ENCODE measurements around the gene F7. TPM values are rescaled to one million over a fixed set of nuclear protein-coding genes. Genes with fewer than 3 reads are reported as not detected.
A peak's percentile ranks its signal among the peaks of the same experiment; 100 is the strongest.

Gene F7
- total RNA-seq, 1 experiment from 2014 or later, result 0.28 TPM

GRCh38 chr13:113129480-113129879, 23.9 kb downstream of the F7 start:
- H3K36me3 ChIP-seq (replicated peaks; ENCODE audit: control insufficient read depth, insufficient read depth, low read length), result no peaks in the 10 kb centered on the region
- DNase-seq, result peak; percentile 86
- no peak overlapping the region for H3K4me3 ChIP-seq (ENCODE audit: insufficient read depth, low read depth, low read length)
- no peaks in the 10 kb centered on the region for H3K27me3 ChIP-seq (ENCODE audit: control insufficient read depth, insufficient read depth, low read length)

GRCh38 chr13:113129921-113130750, 24.5 kb downstream of the F7 start:
- DNase-seq, result no peak
- Histone ChIP-seq H3K4me3 (ENCODE audit: insufficient read depth, low read depth, low read length) (no peak overlapping the region), H3K27me3 (ENCODE audit: control insufficient read depth, insufficient read depth, low read length) (no peaks in the 10 kb centered on the region), H3K36me3 (replicated peaks; ENCODE audit: control insufficient read depth, insufficient read depth, low read length) (no peaks in the 10 kb centered on the region)

- peak; percentile 16 for DNase-seq
- no peaks in the 10 kb centered on the region for H3K36me3 ChIP-seq (replicated peaks; ENCODE audit: control insufficient read depth, insufficient read depth, low read length)
- no peaks in the 10 kb centered on the region for H3K27me3 ChIP-seq (ENCODE audit: control insufficient read depth, insufficient read depth, low read length)
- no peak overlapping the region for H3K4me3 ChIP-seq (ENCODE audit: insufficient read depth, low read depth, low read length)
Measured at GRCh38 chr13:113135281-113135760, 29.7 kb downstream of the F7 start.

- Histone ChIP-seq H3K36me3 (replicated peaks; ENCODE audit: control insufficient read depth, insufficient read depth, low read length) (no peaks in the 10 kb centered on the region), H3K4me3 (ENCODE audit: insufficient read depth, low read depth, low read length) (no peak overlapping the region), H3K27me3 (ENCODE audit: control insufficient read depth, insufficient read depth, low read length) (no peaks in the 10 kb centered on the region)
- DNase-seq, result peak; percentile 66
Measured at GRCh38 chr13:113137691-113138298, 32.2 kb downstream of the F7 start.

- no peaks in the 10 kb centered on the region for H3K27me3 ChIP-seq (ENCODE audit: control insufficient read depth, insufficient read depth, low read length)
- H3K36me3 ChIP-seq (replicated peaks; ENCODE audit: control insufficient read depth, insufficient read depth, low read length), result no peaks in the 10 kb centered on the region
- DNase-seq, result peak; percentile 28
- H3K4me3 ChIP-seq (ENCODE audit: insufficient read depth, low read depth, low read length), result no peak overlapping the region
Measured at GRCh38 chr13:113138792-113139551, 33.4 kb downstream of the F7 start.

DNA sequence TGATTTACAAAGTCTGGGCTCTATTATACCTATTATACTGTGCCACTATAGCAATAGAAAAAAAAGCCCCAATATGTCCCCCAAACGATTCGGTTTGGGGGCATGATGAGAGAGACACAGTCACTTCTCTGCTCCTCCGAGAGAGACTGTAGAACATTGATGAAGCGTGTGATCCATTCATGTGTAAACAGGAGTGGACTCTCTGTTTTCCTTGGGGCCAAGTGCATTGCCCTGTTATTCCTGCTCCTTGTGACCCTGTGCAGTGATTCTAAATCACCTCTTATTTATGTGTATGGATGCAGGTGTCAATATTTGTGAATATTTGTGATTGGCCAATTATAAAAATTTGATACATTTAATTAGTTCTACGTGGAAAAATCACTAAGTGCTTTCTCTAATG, 34.0 kb downstream of the F7 start:
- Histone ChIP-seq H3K36me3 (replicated peaks; ENCODE audit: control insufficient read depth, insufficient read depth, low read length) (no peaks in the 10 kb centered on the region), H3K4me3 (ENCODE audit: insufficient read depth, low read depth, low read length) (no peak overlapping the region), H3K27me3 (ENCODE audit: control insufficient read depth, insufficient read depth, low read length) (no peaks in the 10 kb centered on the region)
- DNase-seq, result peak; percentile 25

GRCh38 chr13:113140677-113141600, 35.3 kb downstream of the F7 start:
- no peak overlapping the region for H3K4me3 ChIP-seq (ENCODE audit: insufficient read depth, low read depth, low read length)
- no peaks in the 10 kb centered on the region for H3K27me3 ChIP-seq (ENCODE audit: control insufficient read depth, insufficient read depth, low read length)
- DNase-seq, result peak; percentile 48
- no peaks in the 10 kb centered on the region for H3K36me3 ChIP-seq (replicated peaks; ENCODE audit: control insufficient read depth, insufficient read depth, low read length)

DNA sequence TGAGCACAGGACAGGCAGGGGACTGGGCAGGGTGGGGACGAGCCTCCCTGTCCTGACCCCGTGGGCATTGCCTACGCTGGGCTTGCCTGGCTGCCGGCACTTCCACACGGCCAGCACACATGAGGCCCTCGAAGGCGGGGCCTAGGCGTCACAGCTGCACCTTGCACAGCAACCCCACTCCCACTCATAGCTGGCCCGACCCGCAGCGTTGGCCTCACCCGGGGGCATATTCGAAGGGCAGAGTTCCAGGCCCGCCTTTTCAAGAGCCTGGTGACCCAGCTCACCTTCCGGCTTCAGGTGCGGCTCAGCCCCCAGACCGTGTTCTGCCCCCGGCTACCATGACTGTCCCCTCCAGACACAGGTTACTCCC, 36.0 kb downstream of the F7 start:
- no peaks in the 10 kb centered on the region for H3K27me3 ChIP-seq (ENCODE audit: control insufficient read depth, insufficient read depth, low read length)
- DNase-seq, result peak; percentile 48
- H3K4me3 ChIP-seq (ENCODE audit: insufficient read depth, low read depth, low read length), result no peak overlapping the region
- H3K36me3 ChIP-seq (replicated peaks; ENCODE audit: control insufficient read depth, insufficient read depth, low read length), result no peaks in the 10 kb centered on the region

- peak; percentile 31 for DNase-seq
- H3K27me3 ChIP-seq (ENCODE audit: control insufficient read depth, insufficient read depth, low read length), result no peaks in the 10 kb centered on the region
- no peaks in the 10 kb centered on the region for H3K36me3 ChIP-seq (replicated peaks; ENCODE audit: control insufficient read depth, insufficient read depth, low read length)
- H3K4me3 ChIP-seq (ENCODE audit: insufficient read depth, low read depth, low read length), result no peak overlapping the region
Measured at GRCh38 chr13:113142876-113143275, 37.3 kb downstream of the F7 start.

DNA sequence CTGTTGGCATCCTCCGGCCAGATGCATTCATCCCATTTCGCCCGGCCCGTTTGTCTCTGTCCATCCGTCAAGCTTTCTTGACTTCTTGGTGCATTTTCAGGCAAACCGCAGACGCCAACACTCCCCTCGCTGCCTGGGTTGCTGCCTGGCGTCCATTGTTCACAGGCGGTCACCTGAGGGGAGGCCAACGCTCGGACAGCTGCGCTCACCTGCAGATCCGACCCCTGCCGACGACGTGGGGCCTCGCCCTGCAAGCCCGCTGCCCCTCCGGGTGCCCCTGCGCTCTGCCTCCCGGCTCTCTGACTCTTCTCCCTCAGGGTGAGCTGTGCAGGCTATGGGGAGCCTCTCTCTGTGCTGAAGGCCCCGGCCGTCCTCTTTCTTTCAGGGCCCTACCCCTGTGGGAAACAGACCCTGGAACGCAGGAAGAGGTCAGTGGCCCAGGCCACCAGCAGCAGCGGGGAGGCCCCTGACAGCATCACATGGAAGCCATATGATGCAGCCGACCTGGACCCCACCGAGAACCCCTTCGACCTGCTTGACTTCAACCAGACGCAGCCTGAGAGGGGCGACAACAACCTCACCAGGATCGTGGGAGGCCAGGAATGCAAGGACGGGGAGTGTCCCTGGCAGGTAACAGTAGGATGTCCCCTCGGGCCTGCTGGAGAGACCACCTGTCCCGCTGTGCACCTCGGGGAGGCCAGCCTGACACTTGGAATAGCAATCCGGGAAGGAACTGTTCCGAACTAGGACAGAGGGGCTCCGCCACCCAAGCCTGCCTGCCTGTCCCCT, 38.1 kb downstream of the F7 start:
- Histone ChIP-seq H3K27me3 (ENCODE audit: control insufficient read depth, insufficient read depth, low read length) (no peaks in the 10 kb centered on the region), H3K4me3 (ENCODE audit: insufficient read depth, low read depth, low read length) (no peak overlapping the region), H3K36me3 (replicated peaks; ENCODE audit: control insufficient read depth, insufficient read depth, low read length) (no peaks in the 10 kb centered on the region)
- peak; percentile 62 for DNase-seq

DNA sequence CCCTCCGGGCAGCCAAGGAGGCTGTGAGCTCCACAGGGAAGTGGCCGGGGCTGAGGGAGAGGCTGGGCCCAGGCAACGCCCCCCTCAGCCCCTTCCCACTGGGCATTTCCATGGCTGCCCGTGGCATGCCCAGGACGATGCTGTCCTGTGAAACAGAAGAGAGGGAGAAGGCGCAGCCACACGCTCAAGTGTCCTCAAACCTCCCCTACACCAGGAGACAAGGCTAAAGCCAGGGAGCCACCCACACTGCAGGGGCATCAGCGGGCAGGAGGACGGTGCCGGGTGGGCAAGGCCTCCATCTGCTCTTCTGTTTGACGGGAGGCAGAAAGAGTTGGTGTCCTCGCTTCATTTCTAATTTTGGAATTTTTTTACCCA, 38.7 kb downstream of the F7 start:
- Histone ChIP-seq H3K27me3 (ENCODE audit: control insufficient read depth, insufficient read depth, low read length) (no peaks in the 10 kb centered on the region), H3K36me3 (replicated peaks; ENCODE audit: control insufficient read depth, insufficient read depth, low read length) (no peaks in the 10 kb centered on the region), H3K4me3 (ENCODE audit: insufficient read depth, low read depth, low read length) (no peak overlapping the region)
- no peak for DNase-seq

DNA sequence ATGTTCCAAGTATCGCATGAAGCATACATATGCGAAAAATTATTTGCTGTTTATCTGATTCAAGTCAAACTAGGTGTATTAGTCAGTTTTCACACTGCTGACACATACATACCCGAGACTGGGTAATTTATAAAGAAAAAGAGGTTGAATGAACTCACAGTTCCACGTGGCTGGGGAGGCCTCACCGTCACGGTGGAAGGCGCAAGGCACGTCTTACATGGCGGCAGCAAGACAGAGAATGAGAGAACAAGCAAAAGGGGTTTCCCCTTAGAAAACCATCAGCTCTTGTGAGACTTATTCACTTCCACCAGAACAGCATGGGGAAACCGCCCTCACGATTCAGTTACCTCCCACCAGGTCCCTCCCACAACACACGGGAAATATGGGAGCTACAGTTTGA, 39.9 kb downstream of the F7 start:
- Histone ChIP-seq H3K27me3 (ENCODE audit: control insufficient read depth, insufficient read depth, low read length) (no peaks in the 10 kb centered on the region), H3K36me3 (replicated peaks; ENCODE audit: control insufficient read depth, insufficient read depth, low read length) (no peaks in the 10 kb centered on the region), H3K4me3 (ENCODE audit: insufficient read depth, low read depth, low read length) (no peak overlapping the region)
- DNase-seq, result no peak

- H3K27me3 ChIP-seq (ENCODE audit: control insufficient read depth, insufficient read depth, low read length), result no peaks in the 10 kb centered on the region
- no peaks in the 10 kb centered on the region for H3K36me3 ChIP-seq (replicated peaks; ENCODE audit: control insufficient read depth, insufficient read depth, low read length)
- H3K4me3 ChIP-seq (ENCODE audit: insufficient read depth, low read depth, low read length), result no peak overlapping the region
- DNase-seq, result peak; percentile 18
Measured at GRCh38 chr13:113145911-113146598, 40.5 kb downstream of the F7 start.

Data from H7 (cell line).